GM23248 (cell line): ENCODE data around the gene LCNL1.

Experiments used
- EZH2 ChIP-seq: fragments of 200-600 bp; sonication (generic); IDR thresholded peaks from 2 replicates; pipeline ENCODE4 v1.6.1; 2018; ENCODE audit warnings: antibody characterized with exemption, mild to moderate bottlenecking; ENCODE audit not compliant: insufficient read depth, poor library complexity, severe bottlenecking
- EZH2phosphoT487 ChIP-seq: fragments of 200-600 bp; sonication (generic); IDR thresholded peaks from 2 replicates; pipeline ENCODE4 v1.6.1; 2018; ENCODE audit warnings: antibody characterized with exemption, moderate library complexity, mild to moderate bottlenecking, low read depth; ENCODE audit not compliant: insufficient read depth

DNA sequence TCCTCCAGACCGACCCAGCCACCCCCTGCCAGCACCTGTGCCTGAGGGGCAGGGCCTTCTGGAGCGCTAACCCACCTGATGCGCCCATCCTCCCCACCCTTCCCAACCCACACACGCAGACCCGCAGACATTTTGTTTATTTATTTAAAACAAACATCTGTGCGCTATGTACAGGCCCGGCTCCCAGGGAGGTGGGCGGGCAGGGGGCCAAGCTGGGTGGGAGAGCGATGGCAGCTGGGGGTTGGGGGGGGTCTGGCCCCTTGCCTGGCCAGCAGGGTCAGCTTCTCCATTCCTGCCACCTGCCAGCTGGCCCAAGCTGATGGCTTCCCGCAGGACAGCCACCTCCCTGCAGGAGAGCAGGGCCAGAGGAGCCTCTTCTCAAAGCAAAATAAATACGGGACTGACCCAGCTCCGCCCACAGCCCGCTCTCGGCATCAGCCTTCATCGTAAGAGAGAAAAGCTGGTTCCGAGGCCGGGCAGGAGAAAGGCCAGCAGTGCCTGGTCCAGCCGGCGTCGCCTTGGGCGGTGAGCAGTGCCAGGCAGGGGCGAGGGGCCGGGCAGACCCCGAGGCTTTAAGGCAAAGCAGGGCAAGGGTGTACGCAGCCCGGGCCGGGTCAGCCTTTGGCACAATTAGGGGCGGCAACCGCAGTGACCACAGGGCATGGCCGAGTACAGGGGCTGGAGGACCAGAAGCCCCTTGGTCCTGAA is 24.5 kb downstream of the LCNL1 start:
- TF ChIP-seq EZH2 (no peak), EZH2phosphoT487 (no peak)
